Chondrocyte (in vitro differentiated cells): ENCODE results near the gene FHIT. TPM values are rescaled to one million over a fixed set of nuclear protein-coding genes. Genes with fewer than 3 reads are reported as not detected.
A peak's percentile ranks its signal among the peaks of the same experiment; 100 is the strongest.

Experiments
- DNase-seq: peaks from one replicate; pipeline ENCODE4 v3.0.0; 2021; ENCODE audit warnings: mixed read lengths, low spot score
- H3K27ac Mint-ChIP-seq: one replicate; pipeline ENCODE4 v1.8.0; 2021; ENCODE audit warnings: mild to moderate bottlenecking, moderate library complexity, mixed read lengths; ENCODE audit not compliant: unreplicated experiment
- H3K27me3 Mint-ChIP-seq: 2 replicates; pipeline ENCODE4 v1.8.0; 2021; ENCODE audit warnings: low read depth, mixed read lengths
- H3K36me3 Mint-ChIP-seq: 2 replicates; pipeline ENCODE4 v1.8.0; 2021; ENCODE audit warnings: low read depth, mixed read lengths
- H3K4me1 Mint-ChIP-seq: 2 replicates; pipeline ENCODE4 v1.8.0; 2021; ENCODE audit warnings: low read depth, mild to moderate bottlenecking, mixed read lengths
- H3K4me3 Mint-ChIP-seq: one replicate; pipeline ENCODE4 v1.8.0; 2021; ENCODE audit warnings: mild to moderate bottlenecking, moderate library complexity, mixed read lengths; ENCODE audit not compliant: unreplicated experiment
- H3K9me3 Mint-ChIP-seq: 2 replicates; pipeline ENCODE4 v1.8.0; 2021; ENCODE audit warnings: low read depth, mixed read lengths
- CTCF ChIP-seq: fragments of 200-600 bp; sonication (generic); IDR thresholded peaks from 2 replicates; pipeline ENCODE4 v1.5.0; 2021; ENCODE audit warnings: antibody characterized with exemption, mild to moderate bottlenecking, moderate library complexity
- total RNA-seq: library from RNA; stranded (reverse); gene quantifications from 3 replicates; pipeline ENCODE4 v1.2.1, GENCODE V29; 2021

Gene FHIT
- total RNA-seq, 1 donor from 2014 or later: 3.8 TPM

GRCh38 chr3:59854061-59854709, 1397.1 kb downstream of the FHIT start:
- Mint-ChIP-seq H3K27me3 (no peaks in the 10 kb centered on the region), H3K4me3 (no peak overlapping the region), H3K4me1 (peaks cover 6% of the 10 kb centered on the region), H3K9me3 (no peaks in the 10 kb centered on the region), H3K27ac (no peak overlapping the region), H3K36me3 (no peaks in the 10 kb centered on the region)
- TF ChIP-seq CTCF: no peak
- no peak for DNase-seq

- H3K9me3 Mint-ChIP-seq: peaks cover 10% of the 10 kb centered on the region
- H3K4me3 Mint-ChIP-seq: no peak overlapping the region
- H3K27ac Mint-ChIP-seq: no peak overlapping the region
- H3K4me1 Mint-ChIP-seq: no peaks in the 10 kb centered on the region
- no peak for DNase-seq
- H3K27me3 Mint-ChIP-seq: no peaks in the 10 kb centered on the region
- H3K36me3 Mint-ChIP-seq: peaks cover 5% of the 10 kb centered on the region
- no peak for TF ChIP-seq CTCF
These were observed 1400.8 kb downstream of the FHIT start for GRCh38 chr3:59850417-59850816.

- H3K4me1 Mint-ChIP-seq: no peaks in the 10 kb centered on the region
- DNase-seq: no peak
- H3K4me3 Mint-ChIP-seq: no peak overlapping the region
- H3K27ac Mint-ChIP-seq: no peak overlapping the region
- TF ChIP-seq CTCF: no peak
- H3K36me3 Mint-ChIP-seq: peaks cover 5% of the 10 kb centered on the region
- peaks cover 10% of the 10 kb centered on the region for H3K9me3 Mint-ChIP-seq
- H3K27me3 Mint-ChIP-seq: no peaks in the 10 kb centered on the region
These were observed 1405.9 kb downstream of the FHIT start for GRCh38 chr3:59845386-59845785.

GRCh38 chr3:59843821-59844220, 1407.4 kb downstream of the FHIT start:
- no peaks in the 10 kb centered on the region for H3K27me3 Mint-ChIP-seq
- DNase-seq: no peak
- no peak overlapping the region for H3K4me3 Mint-ChIP-seq
- peaks cover 8% of the 10 kb centered on the region for H3K4me1 Mint-ChIP-seq
- peaks cover 10% of the 10 kb centered on the region for H3K9me3 Mint-ChIP-seq
- no peak for TF ChIP-seq CTCF
- H3K27ac Mint-ChIP-seq: no peak overlapping the region
- H3K36me3 Mint-ChIP-seq: peaks cover 5% of the 10 kb centered on the region

GRCh38 chr3:59839810-59840515, 1411.3 kb downstream of the FHIT start:
- no peak overlapping the region for H3K4me3 Mint-ChIP-seq
- H3K27me3 Mint-ChIP-seq: no peaks in the 10 kb centered on the region
- H3K36me3 Mint-ChIP-seq: no peaks in the 10 kb centered on the region
- TF ChIP-seq CTCF: no peak
- H3K27ac Mint-ChIP-seq: peak overlapping the region; percentile 47
- H3K4me1 Mint-ChIP-seq: peaks cover 8% of the 10 kb centered on the region
- no peak for DNase-seq
- peaks cover 4% of the 10 kb centered on the region for H3K9me3 Mint-ChIP-seq
